ENCODE data around the gene TSPAN9. TPM values are rescaled to one million over a fixed set of nuclear protein-coding genes. Genes with fewer than 3 reads are reported as not detected.

The TSPAN9 gene
- total RNA-seq, 4 donors from 2014 or later = 15.7 to 32.6 (median 26.2) TPM

DNA sequence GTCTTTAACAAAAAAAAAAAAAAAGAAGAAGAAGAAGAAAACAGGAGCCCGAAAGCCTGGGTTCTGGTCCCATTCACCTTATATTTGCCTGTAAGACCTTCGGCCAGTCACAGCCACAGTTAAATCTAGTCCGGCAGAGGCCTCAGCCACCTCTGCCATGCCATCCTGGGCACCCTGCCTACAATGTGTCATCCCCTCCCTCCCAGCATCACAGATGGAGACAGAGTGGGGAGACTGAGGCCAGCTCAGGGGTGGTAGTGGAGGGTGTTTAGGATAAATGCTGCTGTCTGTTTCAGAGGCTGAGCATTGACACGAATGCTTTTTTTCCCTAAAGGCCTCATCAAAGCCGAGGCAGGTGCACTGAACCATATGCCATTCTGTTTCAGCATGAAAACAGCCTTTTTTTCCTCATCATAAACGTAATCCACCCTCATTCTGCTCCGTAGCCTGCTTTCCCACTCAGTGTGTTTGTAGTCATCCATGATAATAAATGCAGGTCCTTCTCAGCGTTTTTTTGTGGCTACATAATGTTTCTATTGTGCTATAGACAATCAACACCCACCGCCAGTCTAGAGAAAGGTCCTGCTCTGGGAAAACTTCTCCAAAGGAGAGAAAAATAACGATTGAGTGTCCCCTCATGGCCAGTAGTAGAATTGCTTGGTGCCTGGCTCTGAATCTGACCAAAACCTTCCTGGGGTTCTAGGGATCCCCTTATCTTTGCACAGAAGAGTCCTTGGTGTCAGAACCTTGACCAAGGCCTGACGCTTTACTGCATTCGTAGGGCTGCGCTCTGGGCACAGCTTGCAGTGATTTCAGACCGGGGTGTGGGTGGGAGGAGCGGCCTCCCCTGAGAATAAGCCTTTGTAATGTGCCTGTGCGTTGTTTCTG lies 41.1 kb upstream of the TSPAN9 start:
- Histone ChIP-seq H3K27ac (peak overlapping the region; percentile 14 to 86 (median 70)), H3K9me3 (no peaks in the 10 kb centered on the region), H3K27me3 (no peaks in the 10 kb centered on the region), H3K4me1 (peaks cover 0 to 21% (median 0%) of the 10 kb centered on the region in 4 donors), H3K36me3 (peaks cover 0 to 33% (median 0%) of the 10 kb centered on the region in 3 donors), H3K4me3 (no peak overlapping the region)
- TF ChIP-seq EP300 (IDR thresholded peaks at IDR 0.05) (peak in 1 of 2 donors; percentile 31), POLR2A (IDR thresholded peaks at IDR 0.05) (peak in 1 of 2 donors; percentile 25)
- TF ChIP-seq, protein P1, sequence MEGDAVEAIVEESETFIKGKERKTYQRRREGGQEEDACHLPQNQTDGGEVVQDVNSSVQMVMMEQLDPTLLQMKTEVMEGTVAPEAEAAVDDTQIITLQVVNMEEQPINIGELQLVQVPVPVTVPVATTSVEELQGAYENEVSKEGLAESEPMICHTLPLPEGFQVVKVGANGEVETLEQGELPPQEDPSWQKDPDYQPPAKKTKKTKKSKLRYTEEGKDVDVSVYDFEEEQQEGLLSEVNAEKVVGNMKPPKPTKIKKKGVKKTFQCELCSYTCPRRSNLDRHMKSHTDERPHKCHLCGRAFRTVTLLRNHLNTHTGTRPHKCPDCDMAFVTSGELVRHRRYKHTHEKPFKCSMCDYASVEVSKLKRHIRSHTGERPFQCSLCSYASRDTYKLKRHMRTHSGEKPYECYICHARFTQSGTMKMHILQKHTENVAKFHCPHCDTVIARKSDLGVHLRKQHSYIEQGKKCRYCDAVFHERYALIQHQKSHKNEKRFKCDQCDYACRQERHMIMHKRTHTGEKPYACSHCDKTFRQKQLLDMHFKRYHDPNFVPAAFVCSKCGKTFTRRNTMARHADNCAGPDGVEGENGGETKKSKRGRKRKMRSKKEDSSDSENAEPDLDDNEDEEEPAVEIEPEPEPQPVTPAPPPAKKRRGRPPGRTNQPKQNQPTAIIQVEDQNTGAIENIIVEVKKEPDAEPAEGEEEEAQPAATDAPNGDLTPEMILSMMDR (IDR thresholded peaks at IDR 0.05) = peak; percentile 16 to 52 (median 43)
- 38 to 48% methylated on average over 14 to 16 of the region's 16 CpGs for WGBS, 2 donors
- no peak for DNase-seq (ENCODE audit: low spot score in 2 of 2)

DNA sequence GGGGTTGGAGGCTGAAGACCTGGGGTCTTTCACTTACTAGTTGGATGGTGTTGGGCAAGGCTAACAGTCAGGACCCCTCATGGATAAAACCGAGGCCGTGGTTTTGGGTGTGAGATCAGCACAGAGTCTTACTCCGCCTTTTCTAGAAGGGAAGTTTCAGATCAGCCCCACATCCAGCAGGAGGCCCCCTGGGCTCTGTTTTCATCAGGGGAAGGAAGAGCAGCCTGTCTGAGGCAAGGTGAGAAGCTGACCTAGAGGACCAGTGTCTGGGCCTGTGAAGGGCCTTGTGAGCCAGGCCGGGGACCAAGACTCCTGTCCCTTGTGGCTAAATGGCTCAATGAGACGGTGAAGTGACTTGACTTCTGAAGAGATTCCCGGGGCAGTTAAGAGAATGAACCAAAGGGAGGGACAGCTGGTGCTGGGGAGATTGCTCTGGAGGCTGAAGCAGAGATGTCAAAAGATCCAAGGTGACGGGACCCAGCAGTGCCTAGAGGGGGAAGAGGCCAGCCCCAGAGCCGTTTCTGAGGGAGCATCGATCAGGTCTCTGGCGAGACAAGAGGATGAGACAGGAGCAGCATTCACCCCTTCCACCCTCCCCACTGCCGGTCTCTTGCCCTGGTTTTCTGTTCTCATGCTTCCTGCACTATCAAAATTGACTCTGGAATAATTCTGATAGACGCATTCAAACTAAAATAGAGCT lies 40.1 kb upstream of the TSPAN9 start:
- Histone ChIP-seq H3K27me3 (no peaks in the 10 kb centered on the region), H3K4me3 (no peak overlapping the region), H3K9me3 (no peaks in the 10 kb centered on the region), H3K36me3 (peaks cover 0 to 33% (median 0%) of the 10 kb centered on the region in 3 donors), H3K4me1 (peaks cover 0 to 29% (median 0%) of the 10 kb centered on the region in 4 donors), H3K27ac (peak overlapping the region; percentile 47 to 86 (median 65))
- DNase-seq (ENCODE audit: low spot score in 2 of 2) = no peak
- TF ChIP-seq, protein P1 (IDR thresholded peaks at IDR 0.05) = no peak
- TF ChIP-seq POLR2A (IDR thresholded peaks at IDR 0.05) = no peak
- TF ChIP-seq EP300 (IDR thresholded peaks at IDR 0.05) = no peak
- 82 to 86% methylated on average over 12 of the region's 12 CpGs for WGBS, 2 donors

DNA sequence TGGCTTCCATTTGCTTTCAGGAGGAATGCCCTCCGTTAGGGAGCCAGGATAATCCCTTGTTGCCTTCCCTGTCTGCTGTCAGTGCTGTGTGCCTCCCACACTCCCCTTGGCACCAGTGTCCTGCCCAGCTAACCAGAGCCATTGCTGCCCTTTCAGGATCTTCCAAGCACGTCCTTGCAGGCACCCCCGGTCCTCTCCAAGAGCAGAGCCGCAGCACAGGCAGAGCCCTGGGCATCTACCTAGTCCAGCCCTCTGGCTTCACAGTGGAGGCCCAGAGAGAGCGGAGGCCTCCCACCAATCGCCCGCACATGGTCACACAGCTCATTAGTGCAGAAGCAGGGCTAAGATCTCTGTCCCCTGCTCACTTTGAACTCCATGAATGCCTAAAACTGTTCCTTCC lies 39.0 kb upstream of the TSPAN9 start:
- Histone ChIP-seq H3K9me3 (no peaks in the 10 kb centered on the region), H3K36me3 (peaks cover 0 to 33% (median 0%) of the 10 kb centered on the region in 3 donors), H3K4me3 (no peak overlapping the region), H3K4me1 (peaks cover 0 to 29% (median 0%) of the 10 kb centered on the region in 4 donors), H3K27ac (peak overlapping the region in 3 of 4 donors; percentile 18 to 86 (median 73)), H3K27me3 (no peaks in the 10 kb centered on the region)
- no peak for DNase-seq (ENCODE audit: low spot score in 2 of 2)
- TF ChIP-seq EP300 (IDR thresholded peaks at IDR 0.05) = no peak
- TF ChIP-seq POLR2A (IDR thresholded peaks at IDR 0.05) = no peak
- TF ChIP-seq, protein P1 (IDR thresholded peaks at IDR 0.05) = no peak
- WGBS, 2 donors = 70 to 79% methylated on average over 3 to 7 of the region's 7 CpGs

DNA sequence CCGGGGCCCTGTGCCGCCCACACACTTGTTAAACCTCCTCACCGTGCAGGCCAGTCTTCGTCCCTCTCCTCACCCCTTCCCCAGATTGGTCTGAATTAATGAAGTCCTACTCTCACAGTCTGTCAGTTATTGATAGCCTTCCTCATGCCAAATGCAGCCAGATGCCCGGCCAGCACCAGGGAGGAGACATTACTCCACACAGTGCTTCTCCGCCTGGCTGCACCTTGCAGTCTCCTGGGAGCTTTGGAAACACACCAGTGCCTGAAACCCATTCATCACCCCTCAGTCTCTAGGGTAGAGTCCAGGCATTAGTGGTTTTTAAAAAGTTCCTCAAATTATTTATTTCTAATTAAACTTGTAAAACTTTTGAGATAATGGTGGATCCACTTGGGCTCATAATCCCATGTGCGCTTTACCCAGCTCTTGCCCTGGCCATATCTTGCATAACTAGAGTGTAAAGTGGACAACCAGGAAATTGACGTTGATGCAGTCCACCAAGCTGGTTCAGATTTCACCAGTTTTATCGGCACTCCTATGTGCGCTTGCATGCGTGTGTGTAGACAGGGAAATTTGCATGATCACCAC lies 38.2 kb upstream of the TSPAN9 start:
- DNase-seq (ENCODE audit: low spot score in 2 of 2) = no peak
- WGBS, 2 donors = 83 to 90% methylated on average over 11 of the region's 11 CpGs
- TF ChIP-seq, protein P1 (IDR thresholded peaks at IDR 0.05) = no peak
- TF ChIP-seq POLR2A (IDR thresholded peaks at IDR 0.05) = no peak
- no peak for TF ChIP-seq EP300 (IDR thresholded peaks at IDR 0.05)
- no peaks in the 10 kb centered on the region for H3K9me3 ChIP-seq
- no peaks in the 10 kb centered on the region for H3K27me3 ChIP-seq
- H3K4me3 ChIP-seq = no peak overlapping the region
- H3K4me1 ChIP-seq = peaks cover 0 to 25% (median 0%) of the 10 kb centered on the region in 4 donors
- peak overlapping the region in 1 of 4 donors; percentile 86 for H3K27ac ChIP-seq
- peaks cover 0 to 33% (median 0%) of the 10 kb centered on the region in 3 donors for H3K36me3 ChIP-seq

Measured in tibial nerve (tissue), 4 donors.